CD4-positive, alpha-beta T cell treated with Interleukin-21 for 1 hour (primary cell): Measurements from ENCODE around the gene GSTO1.

ENCODE experiments used
- DNase-seq: peaks from one replicate; pipeline ENCODE4 v3.0.0-alpha.2; 2020

Gene GSTO1

DNA sequence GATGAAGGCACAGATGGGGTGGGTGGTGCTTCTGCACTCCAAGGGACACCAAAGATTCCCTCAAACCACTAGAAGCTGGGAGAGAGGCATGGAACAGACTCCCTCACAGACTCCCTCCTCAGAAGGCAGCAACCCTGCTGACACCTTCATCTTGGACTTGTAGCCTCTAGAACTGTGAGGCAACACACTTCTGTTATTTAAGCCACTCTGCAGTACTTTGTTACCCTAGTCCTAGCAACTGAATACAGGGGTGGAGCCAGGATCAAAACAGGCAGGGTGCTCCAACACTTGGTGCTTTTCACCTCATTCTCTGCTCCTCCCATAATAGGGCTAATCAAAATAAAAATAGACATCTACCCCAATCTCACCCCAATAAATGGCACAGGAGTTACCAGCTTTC is 2.3 kb upstream of the GSTO1 start:
- DNase-seq = no peak

DNA sequence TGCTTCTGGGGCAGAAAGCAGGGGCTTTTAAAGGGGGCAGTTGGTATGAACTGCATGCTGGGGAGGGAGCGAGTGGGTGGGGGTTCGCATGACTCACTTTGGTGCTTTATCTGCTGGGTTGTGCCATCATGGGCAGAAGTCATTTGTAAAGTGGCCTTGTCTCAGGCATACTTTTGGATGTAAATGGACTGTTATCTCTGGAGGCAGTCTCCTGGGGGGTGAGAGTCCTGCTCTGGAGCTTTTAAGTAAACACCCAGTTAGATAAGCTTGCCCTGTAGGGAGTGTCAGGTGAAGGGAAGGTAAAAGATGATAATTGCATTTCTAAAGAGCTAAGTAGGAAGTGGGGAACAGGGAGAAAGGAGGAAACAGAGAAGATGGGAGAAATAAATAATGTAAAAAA is 1.6 kb upstream of the GSTO1 start:
- no peak for DNase-seq

DNA sequence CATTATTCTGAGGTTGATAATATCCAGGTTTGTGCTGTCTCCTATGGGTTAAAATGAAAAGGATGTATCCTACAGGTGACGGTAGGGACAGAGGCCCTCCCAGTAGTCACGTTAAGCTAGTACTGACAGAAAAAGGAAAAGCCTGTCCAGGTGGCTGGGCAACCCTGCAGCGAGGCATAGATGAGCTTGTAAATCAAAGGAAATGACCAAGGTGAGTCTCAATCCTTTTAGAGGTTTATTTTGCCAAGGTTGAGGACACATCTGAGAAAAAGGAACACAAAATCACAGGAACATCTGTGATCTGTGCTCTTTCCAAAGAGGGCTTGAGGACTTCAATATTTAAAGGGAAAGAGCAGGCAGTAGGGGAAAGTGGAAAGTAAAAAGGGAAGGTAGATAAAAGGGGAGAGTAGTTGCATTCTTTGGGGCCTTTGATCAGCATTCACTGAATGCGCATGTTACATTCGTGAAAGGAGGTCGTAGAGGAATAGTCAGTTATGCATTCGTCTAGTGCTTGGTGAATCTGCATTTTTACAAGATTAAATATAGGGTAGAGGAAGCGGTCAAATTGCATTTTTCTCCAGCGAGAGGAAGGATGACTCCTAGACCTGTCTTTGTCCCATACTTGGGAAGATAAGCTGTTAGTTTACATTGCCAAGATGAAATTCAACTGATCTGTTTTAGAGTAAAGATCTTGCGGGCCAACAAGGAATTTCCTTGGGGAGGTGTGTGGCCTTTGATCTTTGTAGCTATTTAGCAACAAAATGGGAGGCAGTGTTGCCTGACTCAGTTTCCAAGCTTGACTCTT is 884 bp upstream of the GSTO1 start:
- DNase-seq = no peak

DNA sequence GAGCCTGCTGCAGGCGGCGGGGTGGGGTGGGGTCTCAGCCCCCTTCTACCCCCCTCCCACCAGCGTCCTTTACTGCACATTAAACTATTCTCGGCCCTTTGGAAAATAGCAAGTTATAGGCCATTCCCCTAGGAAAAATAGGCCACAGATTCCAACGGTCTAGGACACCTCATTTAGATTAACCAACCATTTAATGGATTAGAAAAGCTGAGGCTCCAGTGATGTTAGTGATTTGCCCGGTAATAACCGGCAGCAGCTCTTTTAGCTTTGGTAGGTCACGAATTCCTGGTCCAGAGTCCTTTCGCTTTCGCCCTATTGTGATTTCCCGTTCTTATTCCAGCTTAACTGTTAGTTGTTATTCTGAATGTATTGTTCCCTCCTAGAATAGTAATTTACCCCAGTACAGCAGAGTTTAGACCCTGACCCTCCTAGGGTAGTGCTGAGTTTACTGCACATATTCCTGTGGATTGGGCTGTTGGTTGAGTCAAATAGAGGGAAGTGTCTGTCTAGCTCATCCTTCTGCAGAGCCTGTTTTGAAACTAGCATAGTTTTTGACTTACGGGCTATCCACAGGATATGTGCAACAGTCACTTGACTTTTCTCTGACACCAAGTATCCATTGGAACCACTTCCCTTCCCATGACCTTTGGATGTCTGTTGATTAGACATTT is 754 bp downstream of the GSTO1 start:
- DNase-seq = peak; percentile 23

DNA sequence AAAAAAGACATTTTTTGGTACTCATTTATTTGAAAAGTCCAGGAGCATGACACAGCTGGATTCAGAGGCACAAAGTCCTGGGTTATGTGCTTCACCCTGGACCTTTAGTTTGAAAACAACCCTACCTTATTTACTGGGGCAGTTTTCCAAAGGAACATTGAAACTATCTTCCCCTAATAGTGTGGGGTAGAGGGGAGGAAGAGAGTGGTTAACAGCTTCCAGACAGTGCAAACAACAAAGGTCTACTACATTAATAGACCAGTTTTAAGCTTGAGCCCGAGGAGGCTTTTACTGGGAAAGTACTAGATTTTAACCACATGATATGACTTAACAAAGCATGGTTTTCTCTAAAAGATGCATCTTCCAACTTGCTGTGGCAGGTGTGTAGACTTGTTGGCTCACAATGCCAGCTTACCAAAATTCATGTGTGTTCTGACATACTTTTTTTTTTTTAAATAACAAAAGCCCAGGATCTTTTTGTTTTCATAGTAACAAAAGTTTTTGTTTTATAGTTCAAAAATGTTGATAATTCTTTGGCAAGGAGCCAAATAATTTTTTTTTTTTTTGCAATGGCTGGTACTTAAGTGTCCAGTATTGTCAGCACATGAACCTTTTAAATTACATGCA is 1.8 kb downstream of the GSTO1 start:
- peak; percentile 49 for DNase-seq

DNA sequence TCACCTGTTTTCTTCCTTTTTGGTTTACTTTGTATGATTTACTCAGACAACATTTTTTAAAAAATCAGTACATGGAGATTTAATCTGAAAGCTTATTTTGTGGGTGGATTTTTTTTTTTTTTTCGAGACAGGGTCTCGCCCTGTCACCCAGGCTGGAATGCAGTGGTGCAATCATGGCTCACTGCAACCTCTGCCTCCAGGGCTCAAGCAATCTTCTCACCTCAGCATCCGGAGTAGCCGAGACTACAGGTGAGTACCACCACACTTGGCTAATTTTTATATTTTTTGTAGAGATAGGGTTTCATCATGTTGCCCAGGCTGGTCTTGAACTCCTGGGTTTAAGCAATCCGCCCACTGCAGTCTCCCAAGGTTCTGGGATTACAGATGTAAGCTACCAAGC is 2.5 kb downstream of the GSTO1 start:
- DNase-seq = no peak

DNA sequence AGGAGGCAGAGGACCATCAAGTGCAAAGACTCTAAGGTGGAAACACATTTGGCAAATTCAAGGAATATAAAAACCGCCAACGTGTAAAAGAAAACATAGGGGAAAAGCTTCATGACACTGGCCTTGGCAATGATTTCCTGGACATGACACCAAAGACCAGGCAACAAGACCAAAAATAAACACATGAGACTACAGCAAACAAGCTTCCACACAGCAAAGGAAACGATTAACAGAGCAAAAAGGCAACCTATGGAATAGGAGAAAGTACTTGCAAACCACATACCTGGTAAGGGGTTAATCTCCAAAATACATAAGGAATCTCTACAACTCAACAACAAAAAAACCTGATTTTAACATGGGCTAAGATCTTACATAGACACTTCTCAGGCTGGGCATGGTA is 3.5 kb downstream of the GSTO1 start:
- DNase-seq = no peak

DNA sequence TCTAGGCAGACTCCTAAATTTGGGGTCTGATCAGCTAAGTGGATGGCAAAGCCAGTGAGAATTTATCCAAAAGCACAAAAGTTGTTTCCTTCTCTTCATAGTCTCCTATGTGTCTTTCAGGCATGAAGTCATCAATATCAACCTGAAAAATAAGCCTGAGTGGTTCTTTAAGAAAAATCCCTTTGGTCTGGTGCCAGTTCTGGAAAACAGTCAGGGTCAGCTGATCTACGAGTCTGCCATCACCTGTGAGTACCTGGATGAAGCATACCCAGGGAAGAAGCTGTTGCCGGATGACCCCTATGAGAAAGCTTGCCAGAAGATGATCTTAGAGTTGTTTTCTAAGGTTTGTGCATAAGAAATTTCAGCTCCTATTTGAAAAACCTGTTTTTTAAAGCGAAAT is 4.8 kb downstream of the GSTO1 start:
- no peak for DNase-seq

DNA sequence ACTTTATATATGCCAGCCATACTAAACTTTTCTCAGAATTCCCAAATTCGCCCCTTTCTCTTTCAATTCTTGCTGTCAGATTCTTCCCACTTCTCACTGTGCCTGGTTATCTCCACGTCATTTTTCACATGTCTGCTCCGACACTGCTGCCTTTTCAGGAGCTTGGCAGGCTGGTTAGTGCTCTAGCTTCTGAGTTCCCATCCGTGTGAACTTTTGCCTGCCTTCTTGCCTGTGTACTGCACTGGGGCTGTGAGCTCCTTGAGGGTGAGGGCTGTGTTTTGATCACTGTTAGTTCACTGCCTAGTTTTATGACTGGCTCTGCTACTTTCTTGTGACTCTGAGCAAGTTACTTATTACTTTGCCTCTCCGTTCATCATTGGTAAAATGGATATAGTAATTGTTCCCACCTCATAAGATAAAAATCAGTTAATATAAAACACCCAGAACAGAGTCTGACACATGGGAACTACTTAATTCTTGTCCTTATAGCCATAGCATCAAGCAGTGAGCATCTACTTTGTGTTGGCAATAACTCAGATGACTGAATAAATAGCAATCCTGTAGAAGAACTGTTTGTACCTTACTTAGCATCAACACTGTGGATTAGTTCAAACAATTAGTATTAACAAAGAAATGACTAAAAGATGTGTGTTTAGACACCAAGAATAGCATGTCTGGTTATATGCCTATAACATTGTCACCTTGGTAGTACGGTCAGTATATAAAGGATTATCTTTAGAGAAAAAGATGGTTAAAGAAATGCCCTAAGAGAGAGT is 5.5 kb downstream of the GSTO1 start:
- no peak for DNase-seq

DNA sequence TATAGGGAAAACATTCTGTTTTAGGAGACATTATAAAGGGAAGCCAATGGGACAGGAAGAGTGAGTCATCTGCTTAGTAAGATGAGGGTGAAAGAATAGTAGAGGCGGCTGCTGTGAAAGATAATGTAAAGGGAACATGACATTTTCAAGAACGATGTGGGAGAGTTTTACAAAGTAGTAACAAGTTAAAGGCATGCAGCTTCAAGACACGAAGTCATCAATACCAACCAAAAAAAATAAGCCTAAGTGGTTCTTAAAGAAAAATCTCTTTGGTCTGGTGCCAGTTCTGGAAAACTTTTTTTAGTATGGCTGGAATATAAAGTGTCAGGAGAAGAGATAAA is 6.1 kb downstream of the GSTO1 start:
- no peak for DNase-seq

DNA sequence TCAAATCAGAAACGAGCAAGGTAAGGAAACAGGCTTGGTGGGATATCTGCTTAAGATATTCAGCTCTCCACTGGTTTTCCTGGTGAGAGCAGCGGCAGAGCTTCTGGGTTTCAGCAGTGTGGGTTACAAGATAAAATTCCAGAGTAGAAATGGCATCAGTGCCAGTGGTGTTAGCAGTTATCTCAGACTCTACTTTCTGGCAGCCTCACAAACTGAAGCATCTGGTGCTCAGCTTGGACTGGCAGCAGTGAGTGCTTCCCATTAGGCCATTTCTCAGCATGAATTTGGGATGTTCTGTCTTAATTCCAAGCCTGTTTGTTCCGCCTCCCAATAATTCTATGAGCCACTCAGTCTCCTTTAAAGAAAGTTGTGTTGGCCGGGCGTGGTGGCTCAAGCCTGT is 7.4 kb downstream of the GSTO1 start:
- DNase-seq = no peak

DNA sequence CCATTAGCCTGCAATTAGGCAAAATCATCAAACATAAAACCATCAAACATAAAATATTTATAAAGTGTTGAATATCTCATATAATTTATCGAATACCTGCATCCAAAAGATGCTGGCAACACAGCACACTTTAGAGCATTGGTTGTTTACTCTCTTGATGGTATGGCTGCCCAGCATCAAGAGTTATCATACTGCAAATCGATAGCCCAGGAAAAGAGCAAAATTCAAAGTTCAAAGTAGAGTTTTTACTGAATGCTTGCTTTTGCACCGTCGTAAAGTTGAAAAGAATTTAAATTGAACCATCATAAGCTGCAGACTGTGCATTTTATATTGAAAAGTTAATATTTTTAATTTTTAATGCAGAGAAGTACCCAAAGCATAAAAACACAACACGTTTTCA is 10.1 kb downstream of the GSTO1 start:
- DNase-seq = no peak

DNA sequence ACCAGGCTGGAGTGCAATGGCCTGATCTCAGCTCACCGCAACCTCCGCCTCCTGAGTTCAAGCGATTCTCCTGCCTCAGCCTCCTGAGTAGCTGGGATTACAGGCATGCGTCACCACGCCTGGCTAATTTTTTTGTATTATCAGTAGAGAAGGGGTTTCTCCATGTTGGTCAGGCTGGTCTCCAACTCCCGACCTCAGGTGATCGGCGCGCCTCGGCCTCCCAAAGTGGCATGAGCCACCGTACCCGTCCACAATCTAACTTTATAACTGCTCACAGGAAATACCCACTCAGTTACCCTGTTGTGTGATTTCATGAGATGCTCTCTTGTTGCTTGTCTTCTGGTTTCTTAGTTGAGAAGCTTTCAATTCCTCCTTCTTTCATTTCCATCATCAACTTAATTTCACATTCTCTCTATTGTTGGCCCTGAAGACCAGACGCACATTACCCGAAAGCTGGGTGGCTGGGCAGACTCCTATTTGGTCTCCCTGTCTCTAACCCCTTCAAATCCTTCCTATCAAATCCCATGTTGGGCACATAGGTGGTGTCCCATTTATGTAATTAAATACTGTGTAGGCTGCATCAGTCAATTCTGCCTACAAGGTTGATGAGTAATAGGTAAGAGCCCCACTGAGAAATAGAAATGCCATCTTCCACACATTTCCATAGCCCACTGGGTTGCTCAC is 13.2 kb downstream of the GSTO1 start:
- DNase-seq = no peak

DNA sequence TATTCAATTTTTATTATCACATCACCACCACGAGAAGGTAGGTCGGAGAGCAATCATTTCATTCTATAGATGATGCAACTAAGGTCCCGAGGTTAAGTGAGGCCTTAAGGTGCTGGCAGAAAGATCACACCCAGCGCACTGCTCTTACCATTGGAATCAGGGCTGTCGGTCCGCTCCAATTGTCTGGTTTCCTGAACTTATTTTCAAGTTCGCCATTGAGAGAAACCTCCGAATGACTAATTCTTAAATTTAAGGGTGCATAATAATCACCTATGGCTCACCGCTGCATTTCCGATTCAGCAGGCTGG is 13.7 kb downstream of the GSTO1 start:
- no peak for DNase-seq

DNA sequence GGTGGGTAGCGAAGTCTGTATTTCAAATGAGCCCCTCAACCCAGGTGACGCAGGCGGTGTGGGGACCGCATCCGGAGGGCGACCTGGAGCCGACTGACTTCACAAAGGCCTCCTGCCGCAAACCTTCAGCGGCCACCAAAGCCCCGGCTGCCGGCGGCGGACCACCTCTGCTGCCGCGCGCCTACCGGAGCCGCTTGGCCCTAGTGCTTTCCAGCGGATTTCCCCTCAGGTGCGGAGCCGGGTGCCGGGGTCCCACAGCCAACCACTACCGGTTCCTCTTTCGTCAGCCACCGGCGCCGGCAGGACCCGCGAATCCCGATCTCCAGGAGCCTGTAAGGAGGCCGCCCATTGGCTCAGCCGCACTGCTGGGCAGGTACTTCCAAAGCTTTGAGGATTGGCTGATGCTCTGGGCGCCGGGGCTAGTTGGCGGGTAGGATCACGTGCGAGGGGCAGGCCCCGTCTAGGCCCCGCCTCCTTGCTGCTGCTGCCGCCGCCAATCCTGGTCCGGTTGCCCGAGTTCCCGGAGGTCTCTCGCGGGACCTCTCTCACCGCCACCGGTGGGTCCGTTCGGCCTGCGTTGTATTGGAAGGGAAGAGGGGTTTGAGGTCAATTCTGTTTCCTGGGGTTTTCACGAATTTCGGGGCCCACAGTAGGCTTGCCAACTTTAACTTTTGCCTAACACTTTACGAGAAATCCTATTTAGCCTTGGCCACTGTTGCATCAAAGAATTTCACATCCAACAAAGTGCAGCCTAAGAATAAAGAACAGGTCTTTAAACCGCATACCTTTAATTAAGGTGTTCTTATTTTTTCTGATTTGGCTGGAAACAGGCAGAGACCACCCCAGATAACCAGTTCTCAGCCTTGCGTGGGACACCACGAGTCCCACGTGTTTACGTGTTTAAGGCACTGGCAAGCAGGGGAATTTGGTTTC is 14.3 kb downstream of the GSTO1 start, which contains the start of gene GSTO2:
TSS of gene GSTO2 (plus strand) at position 472 of the 933 bp plus-strand sequence. CDS start 5,732 bp downstream, outside the sequence.
- peak; percentile 99 for DNase-seq

DNA sequence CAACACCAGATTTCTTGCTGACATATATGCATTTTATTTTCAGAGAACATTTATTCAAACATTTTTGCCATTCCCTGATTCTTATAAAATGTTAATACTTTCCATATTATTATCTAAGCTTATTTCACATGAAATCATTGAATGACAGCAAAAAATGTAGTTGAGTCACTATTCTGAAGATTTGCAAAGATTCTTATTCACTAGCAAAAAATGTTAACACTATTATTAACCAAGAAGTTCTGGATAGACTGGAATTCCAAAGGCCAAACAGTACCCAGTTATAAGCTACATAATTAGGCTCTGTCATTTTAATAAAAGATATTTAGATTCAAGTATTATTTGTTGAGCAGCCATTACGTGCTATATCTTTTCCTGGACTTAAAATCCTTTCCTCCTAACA is 18.6 kb downstream of the GSTO1 start:
- no peak for DNase-seq

DNA sequence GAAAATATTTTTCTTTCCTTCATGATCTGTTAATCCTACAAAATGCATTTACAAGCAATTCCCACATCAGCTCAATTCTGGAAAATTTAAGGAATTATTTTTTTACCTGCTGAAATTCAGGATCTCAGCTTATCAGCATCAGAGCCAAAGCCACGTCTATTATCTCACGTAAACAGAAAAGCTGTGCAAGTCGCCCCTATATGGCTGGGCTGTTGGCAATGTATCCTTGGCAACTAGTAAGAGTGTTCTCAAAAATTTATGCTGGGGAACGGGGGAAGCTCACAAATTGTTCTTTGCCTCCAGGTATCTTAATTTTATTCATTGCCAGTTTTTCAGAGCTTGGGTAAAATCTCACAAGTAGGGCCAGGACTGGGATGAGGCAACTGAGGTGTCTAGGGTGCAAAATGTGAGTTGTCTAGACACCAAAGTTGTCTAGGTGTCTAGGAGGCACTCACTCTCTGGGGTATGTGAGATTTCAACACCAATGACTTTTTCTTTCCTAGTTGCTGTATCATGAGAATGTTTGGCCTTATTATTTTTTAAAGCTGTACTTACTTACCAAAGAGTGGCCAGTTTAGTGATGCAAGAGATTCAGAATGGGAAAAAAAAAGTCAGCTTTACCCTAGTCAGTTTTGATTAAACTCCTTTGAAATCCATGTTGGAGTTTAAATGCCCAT is 19.3 kb downstream of the GSTO1 start:
- DNase-seq = no peak

DNA sequence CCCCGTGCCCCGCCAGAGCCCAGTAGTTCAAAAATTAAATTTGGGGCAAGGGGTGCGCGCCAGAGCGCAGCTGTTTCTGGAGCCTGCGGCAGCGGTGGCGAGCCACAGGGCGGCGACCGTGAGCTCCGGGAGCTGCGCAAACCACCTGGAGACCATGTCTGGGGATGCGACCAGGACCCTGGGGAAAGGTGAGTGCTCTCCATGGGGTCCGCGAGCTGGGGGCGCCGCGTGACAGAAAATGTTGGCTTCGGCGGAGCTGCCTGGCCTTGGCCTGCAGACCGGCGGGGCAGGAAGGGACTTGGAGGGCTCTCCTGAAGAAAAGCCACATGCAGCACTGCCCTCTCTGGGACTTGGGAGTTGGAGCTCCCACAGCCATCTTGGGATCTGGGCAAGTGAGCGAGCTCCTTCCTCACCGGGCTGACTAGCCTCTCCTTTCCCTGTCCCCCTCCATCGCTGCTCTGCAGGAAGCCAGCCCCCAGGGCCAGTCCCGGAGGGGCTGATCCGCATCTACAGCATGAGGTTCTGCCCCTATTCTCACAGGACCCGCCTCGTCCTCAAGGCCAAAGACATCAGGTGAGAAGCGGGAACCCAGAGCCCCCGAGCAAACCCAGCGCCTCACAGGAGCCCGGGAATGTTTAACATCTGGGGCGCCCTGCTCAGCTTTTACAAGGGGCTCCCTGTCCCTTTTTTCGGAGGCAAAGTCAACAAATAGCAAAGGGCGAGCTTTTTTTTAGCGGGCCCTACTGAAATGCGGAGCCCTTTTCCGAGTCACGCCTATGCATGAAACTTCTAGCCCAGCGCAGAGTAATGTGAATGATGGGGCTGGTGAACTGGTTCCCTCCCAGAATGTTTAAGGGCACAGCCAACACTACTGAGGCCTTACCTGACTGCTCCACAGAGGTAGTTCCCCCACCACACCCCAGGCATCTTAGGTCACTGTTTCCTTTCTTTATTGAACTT is 20.4 kb downstream of the GSTO1 start:
- peak; percentile 40 for DNase-seq

DNA sequence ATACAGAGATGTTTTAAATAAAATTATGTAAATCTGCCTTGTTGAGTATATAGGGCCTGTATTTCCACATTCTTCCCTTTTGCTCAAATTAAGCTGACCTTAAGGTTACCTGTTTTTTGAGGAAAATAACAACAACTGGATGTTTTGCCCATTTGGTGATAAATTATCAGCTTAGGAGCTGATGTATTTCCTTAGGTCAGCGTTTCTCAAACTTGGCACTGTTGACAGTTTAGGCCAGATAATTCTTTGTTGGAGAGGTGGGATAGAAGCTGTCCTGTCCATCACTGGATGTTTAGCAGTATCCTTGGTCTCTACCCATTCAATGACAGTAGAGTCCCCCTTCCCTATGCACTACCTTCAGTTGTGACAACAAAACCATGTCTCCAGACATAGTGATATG is 21.5 kb downstream of the GSTO1 start:
- DNase-seq = no peak

DNA sequence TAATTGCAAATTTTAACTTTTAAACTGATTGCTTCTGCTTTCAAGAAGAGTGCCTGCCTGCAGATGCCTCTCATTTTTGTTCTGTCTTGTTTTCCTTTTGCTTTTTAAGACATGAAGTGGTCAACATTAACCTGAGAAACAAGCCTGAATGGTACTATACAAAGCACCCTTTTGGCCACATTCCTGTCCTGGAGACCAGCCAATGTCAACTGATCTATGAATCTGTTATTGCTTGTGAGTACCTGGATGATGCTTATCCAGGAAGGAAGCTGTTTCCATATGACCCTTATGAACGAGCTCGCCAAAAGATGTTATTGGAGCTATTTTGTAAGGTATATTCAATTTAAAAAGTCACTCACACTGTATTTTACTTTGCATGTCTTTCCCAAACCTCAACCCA is 23.1 kb downstream of the GSTO1 start:
- no peak for DNase-seq
